Measurements from ENCODE around the gene ADGRB3. TPM values are rescaled to one million over a fixed set of nuclear protein-coding genes. Genes with fewer than 3 reads are reported as not detected.
"Not testable (repeated sequence)": the region's sequence is repeated elsewhere in the genome, so short reads cannot be mapped to it uniquely, and the experiment has no call there.

The ADGRB3 gene
- total RNA-seq, 1 experiment from 2014 or later = not detected

GRCh38 chr6:69424581-69424980, 789.5 kb downstream of the ADGRB3 start:
- ChIA-PET POLR2A (no interaction called here), CTCF (no interaction called here)
- Mint-ChIP-seq H3K4me1 (ENCODE audit: insufficient read depth, unreplicated experiment) (no peaks in the 10 kb centered on the region), H3K27ac (ENCODE audit: low read depth, unreplicated experiment) (no peak overlapping the region), H3K27me3 (ENCODE audit: insufficient read depth, unreplicated experiment) (peaks cover 39% of the 10 kb centered on the region), H3K4me3 (ENCODE audit: unreplicated experiment) (no peak overlapping the region), H3K9me3 (ENCODE audit: unreplicated experiment) (no peaks in the 10 kb centered on the region), H3K36me3 (ENCODE audit: insufficient read depth, unreplicated experiment) (no peaks in the 10 kb centered on the region)
- DNase-seq (ENCODE audit: unreplicated experiment) = no peak
- no peak for TF ChIP-seq CTCF (IDR thresholded peaks at IDR 0.05; ENCODE audit: unreplicated experiment)
- intact Hi-C loops (cut with micrococcal nuclease) = no loop called here
- no TSS peak for BruUV-seq (replicated peaks)

GRCh38 chr6:69427882-69428281, 792.8 kb downstream of the ADGRB3 start:
- POLR2A ChIA-PET = no interaction called here
- Mint-ChIP-seq H3K4me3 (ENCODE audit: unreplicated experiment) (no peak overlapping the region), H3K4me1 (ENCODE audit: insufficient read depth, unreplicated experiment) (no peaks in the 10 kb centered on the region), H3K27me3 (ENCODE audit: insufficient read depth, unreplicated experiment) (peaks cover 25% of the 10 kb centered on the region), H3K27ac (ENCODE audit: low read depth, unreplicated experiment) (no peak overlapping the region), H3K36me3 (ENCODE audit: insufficient read depth, unreplicated experiment) (no peaks in the 10 kb centered on the region), H3K9me3 (ENCODE audit: unreplicated experiment) (no peaks in the 10 kb centered on the region)
- CTCF ChIA-PET = no interaction called here
- no peak for TF ChIP-seq CTCF (IDR thresholded peaks at IDR 0.05; ENCODE audit: unreplicated experiment)
- BruUV-seq (replicated peaks) = no TSS peak
- intact Hi-C loops (cut with micrococcal nuclease) = no loop called here
- DNase-seq (ENCODE audit: unreplicated experiment) = no peak

- POLR2A ChIA-PET; H3K36me3 Mint-ChIP-seq (ENCODE audit: insufficient read depth, unreplicated experiment); H3K4me1 Mint-ChIP-seq (ENCODE audit: insufficient read depth, unreplicated experiment); H3K27ac Mint-ChIP-seq (ENCODE audit: low read depth, unreplicated experiment); H3K9me3 Mint-ChIP-seq (ENCODE audit: unreplicated experiment); DNase-seq (ENCODE audit: unreplicated experiment); BruUV-seq (replicated peaks); intact Hi-C loops (cut with micrococcal nuclease); H3K27me3 Mint-ChIP-seq (ENCODE audit: insufficient read depth, unreplicated experiment); H3K4me3 Mint-ChIP-seq (ENCODE audit: unreplicated experiment): not testable (repeated sequence)
- CTCF ChIA-PET = interaction anchor here (0.6 kb wide), 1 partner anchor 16 kb away, joined by 3 read pairs; no protein-coding TSS in a partner anchor
Measured at GRCh38 chr6:69432168-69432567, 797.1 kb downstream of the ADGRB3 start.

- CTCF ChIA-PET = interaction anchor here (0.7 kb wide), 1 partner anchor 1501 kb away, joined by 3 read pairs; no protein-coding TSS in a partner anchor
- H3K36me3 Mint-ChIP-seq (ENCODE audit: insufficient read depth, unreplicated experiment); POLR2A ChIA-PET; H3K4me3 Mint-ChIP-seq (ENCODE audit: unreplicated experiment); intact Hi-C loops (cut with micrococcal nuclease); BruUV-seq (replicated peaks); H3K27me3 Mint-ChIP-seq (ENCODE audit: insufficient read depth, unreplicated experiment); H3K9me3 Mint-ChIP-seq (ENCODE audit: unreplicated experiment); DNase-seq (ENCODE audit: unreplicated experiment); H3K27ac Mint-ChIP-seq (ENCODE audit: low read depth, unreplicated experiment); H3K4me1 Mint-ChIP-seq (ENCODE audit: insufficient read depth, unreplicated experiment): not testable (repeated sequence)
Measured at GRCh38 chr6:69433116-69433515, 798.0 kb downstream of the ADGRB3 start.

GRCh38 chr6:69438113-69438512, 803.0 kb downstream of the ADGRB3 start:
- BruUV-seq (replicated peaks) = no TSS peak
- Mint-ChIP-seq H3K4me1 (ENCODE audit: insufficient read depth, unreplicated experiment) (no peaks in the 10 kb centered on the region), H3K36me3 (ENCODE audit: insufficient read depth, unreplicated experiment) (no peaks in the 10 kb centered on the region), H3K9me3 (ENCODE audit: unreplicated experiment) (peaks cover 7% of the 10 kb centered on the region), H3K4me3 (ENCODE audit: unreplicated experiment) (no peak overlapping the region), H3K27me3 (ENCODE audit: insufficient read depth, unreplicated experiment) (no peaks in the 10 kb centered on the region), H3K27ac (ENCODE audit: low read depth, unreplicated experiment) (no peak overlapping the region)
- ChIA-PET CTCF (no interaction called here), POLR2A (no interaction called here)
- DNase-seq (ENCODE audit: unreplicated experiment) = no peak
- intact Hi-C loops (cut with micrococcal nuclease) = no loop called here
- no peak for TF ChIP-seq CTCF (IDR thresholded peaks at IDR 0.05; ENCODE audit: unreplicated experiment)
